GM12878 (cell line): ENCODE data around the gene CARD11.

Experiments used
- EZH2 ChIP-seq: IDR thresholded peaks from 2 replicates; pipeline ENCODE4 v1.6.1; 2012; ENCODE audit warnings: low read depth, mild to moderate bottlenecking, control low read depth, inconsistent platforms, low read length, borderline replicate concordance; ENCODE audit not compliant: control insufficient read depth
- POLR2AphosphoS5 ChIP-seq: IDR thresholded peaks from 2 replicates; pipeline ENCODE4 v1.6.1; 2011; ENCODE audit warnings: mild to moderate bottlenecking, low read length, inconsistent platforms
- RAD21 ChIP-seq: IDR thresholded peaks from 2 replicates; pipeline ENCODE4 v1.6.1; 2011; ENCODE audit warnings: mild to moderate bottlenecking, low read depth, low read length, moderate library complexity; ENCODE audit not compliant: insufficient read depth
- SP1 ChIP-seq: IDR thresholded peaks from one replicate; pipeline ENCODE4 v1.6.1; 2011; ENCODE audit warnings: low read depth, low read length
- TF ChIP-seq, protein P1 (sequence below), 3 experiments: IDR thresholded peaks in 2 of 3; conservative IDR thresholded peaks in 1 of 3; 2 replicates each; pipeline ENCODE4 v1.5.1; 2011; ENCODE audit warnings: low read depth in 3 of 3, low read length in 3 of 3, mild to moderate bottlenecking in 3 of 3, control low read depth in 2 of 3, moderate library complexity in 2 of 3, inconsistent platforms in 1 of 3, mixed read lengths in 1 of 3; ENCODE audit not compliant: control insufficient read depth in 2 of 3, insufficient read depth in 1 of 3; ENCODE audit errors: extremely low read depth in 1 of 3
- TF ChIP-seq, protein P2 (sequence below): IDR thresholded peaks from 2 replicates; pipeline ENCODE4 v1.6.1; 2011; ENCODE audit warnings: low read depth, low read length, improper control_type of control experiment, borderline replicate concordance

GRCh38 chr7:3005257-3005656, 38.4 kb downstream of the CARD11 start:
- TF ChIP-seq, protein P1, sequence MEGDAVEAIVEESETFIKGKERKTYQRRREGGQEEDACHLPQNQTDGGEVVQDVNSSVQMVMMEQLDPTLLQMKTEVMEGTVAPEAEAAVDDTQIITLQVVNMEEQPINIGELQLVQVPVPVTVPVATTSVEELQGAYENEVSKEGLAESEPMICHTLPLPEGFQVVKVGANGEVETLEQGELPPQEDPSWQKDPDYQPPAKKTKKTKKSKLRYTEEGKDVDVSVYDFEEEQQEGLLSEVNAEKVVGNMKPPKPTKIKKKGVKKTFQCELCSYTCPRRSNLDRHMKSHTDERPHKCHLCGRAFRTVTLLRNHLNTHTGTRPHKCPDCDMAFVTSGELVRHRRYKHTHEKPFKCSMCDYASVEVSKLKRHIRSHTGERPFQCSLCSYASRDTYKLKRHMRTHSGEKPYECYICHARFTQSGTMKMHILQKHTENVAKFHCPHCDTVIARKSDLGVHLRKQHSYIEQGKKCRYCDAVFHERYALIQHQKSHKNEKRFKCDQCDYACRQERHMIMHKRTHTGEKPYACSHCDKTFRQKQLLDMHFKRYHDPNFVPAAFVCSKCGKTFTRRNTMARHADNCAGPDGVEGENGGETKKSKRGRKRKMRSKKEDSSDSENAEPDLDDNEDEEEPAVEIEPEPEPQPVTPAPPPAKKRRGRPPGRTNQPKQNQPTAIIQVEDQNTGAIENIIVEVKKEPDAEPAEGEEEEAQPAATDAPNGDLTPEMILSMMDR (IDR thresholded peaks at IDR 0.05 in 2 of 3, conservative IDR thresholded peaks at IDR 0.05 in 1 of 3; ENCODE audit: control insufficient read depth in 2 of 3, extremely low read depth in 1 of 3, insufficient read depth in 1 of 3, low read depth in 3 of 3, low read length in 3 of 3): no peak
- TF ChIP-seq POLR2AphosphoS5 (no peak), RAD21 (no peak), SP1 (no peak), EZH2 (no peak)
- TF ChIP-seq, protein P2, sequence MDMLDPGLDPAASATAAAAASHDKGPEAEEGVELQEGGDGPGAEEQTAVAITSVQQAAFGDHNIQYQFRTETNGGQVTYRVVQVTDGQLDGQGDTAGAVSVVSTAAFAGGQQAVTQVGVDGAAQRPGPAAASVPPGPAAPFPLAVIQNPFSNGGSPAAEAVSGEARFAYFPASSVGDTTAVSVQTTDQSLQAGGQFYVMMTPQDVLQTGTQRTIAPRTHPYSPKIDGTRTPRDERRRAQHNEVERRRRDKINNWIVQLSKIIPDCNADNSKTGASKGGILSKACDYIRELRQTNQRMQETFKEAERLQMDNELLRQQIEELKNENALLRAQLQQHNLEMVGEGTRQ: no peak
